ENCODE measurements around the gene POLH. TPM values are rescaled to one million over a fixed set of nuclear protein-coding genes. Genes with fewer than 3 reads are reported as not detected.

Gene POLH
- total and polyA plus RNA-seq, 9 of the 15 experiments (the other 6 are each of a cell fraction or from before 2014, with no cell fraction given) = 5.8 to 31.6 (median 20.6) TPM

DNA sequence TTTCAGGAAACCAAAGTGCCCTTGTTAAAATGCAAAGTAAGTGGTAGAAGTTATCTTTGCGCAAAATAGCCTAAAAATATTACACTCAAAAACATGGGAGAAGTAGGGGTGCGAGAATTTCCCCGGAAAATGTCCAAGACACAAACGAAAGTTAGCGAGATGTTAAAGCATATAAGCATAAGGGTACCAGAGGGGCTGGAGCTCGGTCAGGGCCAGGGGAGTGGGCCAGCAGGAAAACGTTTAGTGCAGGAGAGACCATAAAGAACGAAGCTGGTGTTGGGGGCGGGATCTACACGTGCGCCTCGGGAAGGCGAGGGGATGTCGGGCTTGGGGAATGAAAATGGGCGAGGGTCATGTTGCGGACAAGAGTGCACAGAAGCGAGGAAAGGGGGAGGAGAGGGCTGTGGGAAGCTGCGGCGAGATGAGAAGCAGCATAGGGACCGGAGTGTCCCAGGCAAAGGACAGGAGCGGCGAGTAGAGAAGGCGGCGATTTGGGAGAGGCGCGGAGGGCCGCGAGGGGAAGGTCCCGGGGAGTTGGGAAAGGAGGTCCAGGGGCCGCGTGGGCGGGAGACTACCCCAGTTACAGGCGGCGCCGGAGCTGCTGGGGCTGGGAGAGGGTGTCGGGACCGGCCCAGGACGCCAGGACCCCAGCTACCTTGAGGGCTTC lies 747 bp upstream of the POLH start (continued):
- TF ChIP-seq, protein P1, sequence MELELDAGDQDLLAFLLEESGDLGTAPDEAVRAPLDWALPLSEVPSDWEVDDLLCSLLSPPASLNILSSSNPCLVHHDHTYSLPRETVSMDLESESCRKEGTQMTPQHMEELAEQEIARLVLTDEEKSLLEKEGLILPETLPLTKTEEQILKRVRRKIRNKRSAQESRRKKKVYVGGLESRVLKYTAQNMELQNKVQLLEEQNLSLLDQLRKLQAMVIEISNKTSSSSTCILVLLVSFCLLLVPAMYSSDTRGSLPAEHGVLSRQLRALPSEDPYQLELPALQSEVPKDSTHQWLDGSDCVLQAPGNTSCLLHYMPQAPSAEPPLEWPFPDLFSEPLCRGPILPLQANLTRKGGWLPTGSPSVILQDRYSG (tag; conservative IDR thresholded peaks at IDR 0.05; ENCODE audit: low read depth) = no peak
- TF ChIP-seq HNRNPLL (IDR thresholded peaks at IDR 0.05; ENCODE audit: low read depth, low read length, poor library complexity, severe bottlenecking) = no peak
- TF ChIP-seq, protein P2, sequence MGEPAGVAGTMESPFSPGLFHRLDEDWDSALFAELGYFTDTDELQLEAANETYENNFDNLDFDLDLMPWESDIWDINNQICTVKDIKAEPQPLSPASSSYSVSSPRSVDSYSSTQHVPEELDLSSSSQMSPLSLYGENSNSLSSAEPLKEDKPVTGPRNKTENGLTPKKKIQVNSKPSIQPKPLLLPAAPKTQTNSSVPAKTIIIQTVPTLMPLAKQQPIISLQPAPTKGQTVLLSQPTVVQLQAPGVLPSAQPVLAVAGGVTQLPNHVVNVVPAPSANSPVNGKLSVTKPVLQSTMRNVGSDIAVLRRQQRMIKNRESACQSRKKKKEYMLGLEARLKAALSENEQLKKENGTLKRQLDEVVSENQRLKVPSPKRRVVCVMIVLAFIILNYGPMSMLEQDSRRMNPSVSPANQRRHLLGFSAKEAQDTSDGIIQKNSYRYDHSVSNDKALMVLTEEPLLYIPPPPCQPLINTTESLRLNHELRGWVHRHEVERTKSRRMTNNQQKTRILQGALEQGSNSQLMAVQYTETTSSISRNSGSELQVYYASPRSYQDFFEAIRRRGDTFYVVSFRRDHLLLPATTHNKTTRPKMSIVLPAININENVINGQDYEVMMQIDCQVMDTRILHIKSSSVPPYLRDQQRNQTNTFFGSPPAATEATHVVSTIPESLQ (CRISPR knock-in tag; IDR thresholded peaks at IDR 0.05) = peak; percentile 78
- peak; percentile 94; the same call in 1 of the 2 replicates for TF ChIP-seq LARP7 (IDR thresholded peaks at IDR 0.05)
- no peak for TF ChIP-seq DNMT1 (IDR thresholded peaks at IDR 0.05)
- 0 out of 2 replicates have a peak, but pooled peaks have one; percentile 35 for TF ChIP-seq KAT7 (CRISPR knock-in tag; IDR thresholded peaks at IDR 0.05; ENCODE audit: borderline replicate concordance)
- TF ChIP-seq PHB2 (IDR thresholded peaks at IDR 0.05; ENCODE audit: low read depth) = peak; percentile 51; the same call in 1 of the 2 replicates
- TF ChIP-seq ZNF274 (IDR thresholded peaks at IDR 0.05; ENCODE audit: borderline replicate concordance, low read depth, low read length) = no peak
- peak; percentile 29; the same call in 1 of the 2 replicates for TF ChIP-seq NR2C2 (CRISPR knock-in tag; IDR thresholded peaks at IDR 0.05)
- TF ChIP-seq NR2C2 (tag; IDR thresholded peaks at IDR 0.05) = no peak; the same call in 1 of the 2 replicates
- no peak for TF ChIP-seq NBN (IDR thresholded peaks at IDR 0.05; ENCODE audit: low read depth)
- TF ChIP-seq, protein P3, sequence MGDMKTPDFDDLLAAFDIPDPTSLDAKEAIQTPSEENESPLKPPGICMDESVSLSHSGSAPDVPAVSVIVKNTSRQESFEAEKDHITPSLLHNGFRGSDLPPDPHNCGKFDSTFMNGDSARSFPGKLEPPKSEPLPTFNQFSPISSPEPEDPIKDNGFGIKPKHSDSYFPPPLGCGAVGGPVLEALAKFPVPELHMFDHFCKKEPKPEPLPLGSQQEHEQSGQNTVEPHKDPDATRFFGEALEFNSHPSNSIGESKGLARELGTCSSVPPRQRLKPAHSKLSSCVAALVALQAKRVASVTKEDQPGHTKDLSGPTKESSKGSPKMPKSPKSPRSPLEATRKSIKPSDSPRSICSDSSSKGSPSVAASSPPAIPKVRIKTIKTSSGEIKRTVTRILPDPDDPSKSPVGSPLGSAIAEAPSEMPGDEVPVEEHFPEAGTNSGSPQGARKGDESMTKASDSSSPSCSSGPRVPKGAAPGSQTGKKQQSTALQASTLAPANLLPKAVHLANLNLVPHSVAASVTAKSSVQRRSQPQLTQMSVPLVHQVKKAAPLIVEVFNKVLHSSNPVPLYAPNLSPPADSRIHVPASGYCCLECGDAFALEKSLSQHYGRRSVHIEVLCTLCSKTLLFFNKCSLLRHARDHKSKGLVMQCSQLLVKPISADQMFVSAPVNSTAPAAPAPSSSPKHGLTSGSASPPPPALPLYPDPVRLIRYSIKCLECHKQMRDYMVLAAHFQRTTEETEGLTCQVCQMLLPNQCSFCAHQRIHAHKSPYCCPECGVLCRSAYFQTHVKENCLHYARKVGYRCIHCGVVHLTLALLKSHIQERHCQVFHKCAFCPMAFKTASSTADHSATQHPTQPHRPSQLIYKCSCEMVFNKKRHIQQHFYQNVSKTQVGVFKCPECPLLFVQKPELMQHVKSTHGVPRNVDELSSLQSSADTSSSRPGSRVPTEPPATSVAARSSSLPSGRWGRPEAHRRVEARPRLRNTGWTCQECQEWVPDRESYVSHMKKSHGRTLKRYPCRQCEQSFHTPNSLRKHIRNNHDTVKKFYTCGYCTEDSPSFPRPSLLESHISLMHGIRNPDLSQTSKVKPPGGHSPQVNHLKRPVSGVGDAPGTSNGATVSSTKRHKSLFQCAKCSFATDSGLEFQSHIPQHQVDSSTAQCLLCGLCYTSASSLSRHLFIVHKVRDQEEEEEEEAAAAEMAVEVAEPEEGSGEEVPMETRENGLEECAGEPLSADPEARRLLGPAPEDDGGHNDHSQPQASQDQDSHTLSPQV (IDR thresholded peaks at IDR 0.05) = no peak
- no peak for TF ChIP-seq RAD51 (IDR thresholded peaks at IDR 0.05; ENCODE audit: borderline replicate concordance, low read depth)
- TF ChIP-seq CBX8 (IDR thresholded peaks at IDR 0.05; ENCODE audit: borderline replicate concordance, extremely low read depth, low read depth, low read length, poor library complexity, severe bottlenecking) = no peak
- TF ChIP-seq, protein P4, sequence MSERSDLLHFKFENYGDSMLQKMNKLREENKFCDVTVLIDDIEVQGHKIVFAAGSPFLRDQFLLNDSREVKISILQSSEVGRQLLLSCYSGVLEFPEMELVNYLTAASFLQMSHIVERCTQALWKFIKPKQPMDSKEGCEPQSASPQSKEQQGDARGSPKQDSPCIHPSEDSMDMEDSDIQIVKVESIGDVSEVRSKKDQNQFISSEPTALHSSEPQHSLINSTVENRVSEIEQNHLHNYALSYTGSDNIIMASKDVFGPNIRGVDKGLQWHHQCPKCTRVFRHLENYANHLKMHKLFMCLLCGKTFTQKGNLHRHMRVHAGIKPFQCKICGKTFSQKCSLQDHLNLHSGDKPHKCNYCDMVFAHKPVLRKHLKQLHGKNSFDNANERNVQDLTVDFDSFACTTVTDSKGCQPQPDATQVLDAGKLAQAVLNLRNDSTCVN (CRISPR knock-in tag; IDR thresholded peaks at IDR 0.05) = peak; percentile 89; the same call in 1 of the 2 replicates
- no peak for TF ChIP-seq RBM39 (optimal IDR thresholded peaks at IDR 0.05; ENCODE audit: low read depth, low read length)
- TF ChIP-seq, protein P5, sequence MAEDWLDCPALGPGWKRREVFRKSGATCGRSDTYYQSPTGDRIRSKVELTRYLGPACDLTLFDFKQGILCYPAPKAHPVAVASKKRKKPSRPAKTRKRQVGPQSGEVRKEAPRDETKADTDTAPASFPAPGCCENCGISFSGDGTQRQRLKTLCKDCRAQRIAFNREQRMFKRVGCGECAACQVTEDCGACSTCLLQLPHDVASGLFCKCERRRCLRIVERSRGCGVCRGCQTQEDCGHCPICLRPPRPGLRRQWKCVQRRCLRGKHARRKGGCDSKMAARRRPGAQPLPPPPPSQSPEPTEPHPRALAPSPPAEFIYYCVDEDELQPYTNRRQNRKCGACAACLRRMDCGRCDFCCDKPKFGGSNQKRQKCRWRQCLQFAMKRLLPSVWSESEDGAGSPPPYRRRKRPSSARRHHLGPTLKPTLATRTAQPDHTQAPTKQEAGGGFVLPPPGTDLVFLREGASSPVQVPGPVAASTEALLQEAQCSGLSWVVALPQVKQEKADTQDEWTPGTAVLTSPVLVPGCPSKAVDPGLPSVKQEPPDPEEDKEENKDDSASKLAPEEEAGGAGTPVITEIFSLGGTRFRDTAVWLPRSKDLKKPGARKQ (CRISPR knock-in tag; IDR thresholded peaks at IDR 0.05) = no peak
